Smooth muscle cell (in vitro differentiated cells): ENCODE data around the gene MYO1H. TPM values are rescaled to one million over a fixed set of nuclear protein-coding genes. Genes with fewer than 3 reads are reported as not detected.

Experiments
- DNase-seq: peaks from one replicate; lab custom pipeline; 2025; ENCODE audit not compliant: unreplicated experiment; lab: John Stamatoyannopoulos, UW
- H2AFZ ChIP-seq: fragments of 200-600 bp; sonication (generic); 2 replicates; pipeline ENCODE4 v1.6.0; 2016; ENCODE audit warnings: antibody characterized with exemption, low read depth, mild to moderate bottlenecking
- H3F3A ChIP-seq: fragments of 200-600 bp; sonication (generic); 2 replicates; pipeline ENCODE4 v1.6.0; 2017; ENCODE audit warnings: antibody characterized with exemption, low read depth
- H3K27ac ChIP-seq: fragments of 200-600 bp; sonication (generic); 2 replicates; pipeline ENCODE4 v1.5.1; 2016; ENCODE audit warnings: low read depth, mild to moderate bottlenecking
- H3K27me3 ChIP-seq: fragments of 200-600 bp; sonication (generic); 2 replicates; pipeline ENCODE4 v1.6.1; 2016; ENCODE audit warnings: low read depth, mild to moderate bottlenecking
- H3K36me3 ChIP-seq: fragments of 200-600 bp; sonication (generic); 2 replicates; pipeline ENCODE4 v1.5.1; 2016; ENCODE audit warnings: low read depth
- H3K4me1 ChIP-seq: fragments of 200-600 bp; sonication (generic); 2 replicates; pipeline ENCODE4 v1.5.1; 2016; ENCODE audit warnings: low read depth
- H3K4me2 ChIP-seq: fragments of 200-600 bp; sonication (generic); 2 replicates; pipeline ENCODE4 v1.6.0; 2016; ENCODE audit warnings: mild to moderate bottlenecking
- H3K4me3 ChIP-seq: fragments of 200-600 bp; sonication (generic); 2 replicates; pipeline ENCODE4 v1.5.1; 2016; ENCODE audit warnings: mild to moderate bottlenecking
- H3K79me2 ChIP-seq: fragments of 200-600 bp; sonication (generic); 2 replicates; pipeline ENCODE4 v1.6.0; 2016; ENCODE audit warnings: low read depth, mild to moderate bottlenecking
- H3K9ac ChIP-seq: fragments of 200-600 bp; sonication (generic); 2 replicates; pipeline ENCODE4 v1.6.0; 2016; ENCODE audit warnings: low read depth
- H3K9me3 ChIP-seq: fragments of 200-600 bp; sonication (generic); replicated peaks from 2 replicates; pipeline ENCODE4 v1.5.1; 2016; ENCODE audit warnings: low read depth
- H4K20me1 ChIP-seq: fragments of 200-600 bp; sonication (generic); 2 replicates; pipeline ENCODE4 v1.6.0; 2016; ENCODE audit warnings: low read depth
- WGBS: methylation state at CpG from one replicate; pipeline ENCODE4 v1.1.7; 2016; ENCODE audit warnings: low lambda C conversion rate; 5-methylcytosine and 5-hydroxymethylcytosine counted together
- polyA plus RNA-seq: library from polyadenylated mRNA; unstranded; fragments of >200 nt; fragmentation: Nextera tagmentation; extraction: Ambion mirVana; gene quantifications from 2 replicates; pipeline ENCODE4 v1.2.1, GENCODE V29; 2016
- total RNA-seq: library from RNA; depleted of rRNA; stranded (reverse); fragments of >200 nt; gene quantifications from 2 replicates; pipeline ENCODE4 v1.2.3, GENCODE V29; 2014
- TF ChIP-seq, protein P1 (sequence below): fragments of 200-600 bp; sonication (generic); IDR thresholded peaks from 2 replicates; pipeline ENCODE4 v1.5.1; 2017; ENCODE audit warnings: borderline replicate concordance, mild to moderate bottlenecking, antibody characterized with exemption; ENCODE audit not compliant: insufficient read depth, poor library complexity, severe bottlenecking

Gene MYO1H
- total and polyA plus RNA-seq, 2 experiments from 2014 or later: 0.03 to 2.3 TPM

DNA sequence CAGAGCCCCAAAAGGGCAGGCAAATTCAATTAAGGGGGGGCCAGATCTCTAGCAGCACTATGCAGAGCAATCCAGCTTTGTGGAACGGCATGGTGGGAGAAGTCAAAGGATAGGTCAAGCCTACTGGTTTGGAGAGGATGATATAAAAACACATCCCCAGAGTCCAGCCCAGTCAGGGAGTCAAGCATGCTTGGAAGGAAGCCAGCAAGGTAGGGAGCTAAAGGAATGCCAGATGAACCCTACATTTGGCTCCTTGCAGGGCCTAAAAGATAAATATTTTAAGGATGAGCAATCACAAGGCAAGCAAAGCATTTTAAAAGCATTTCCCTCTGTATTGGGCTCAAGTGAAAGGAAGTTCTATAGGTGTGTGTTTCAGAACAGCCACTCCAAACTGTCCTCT is 108.0 kb downstream of the MYO1H start:
- Histone ChIP-seq H3K9me3 (no peaks in the 10 kb centered on the region), H3F3A (peaks cover 20% of the 10 kb centered on the region), H3K4me3 (no peak overlapping the region), H3K27me3 (no peaks in the 10 kb centered on the region), H3K27ac (no peak overlapping the region), H3K4me2 (no peak overlapping the region), H4K20me1 (peaks cover 15% of the 10 kb centered on the region), H3K36me3 (peaks cover 23% of the 10 kb centered on the region), H3K9ac (no peak overlapping the region), H2AFZ (no peak overlapping the region), H3K4me1 (peaks cover 28% of the 10 kb centered on the region), H3K79me2 (peaks cover 95% of the 10 kb centered on the region)
- DNase-seq: no peak
- WGBS: 100% methylated on average over 1 of the region's 1 CpG
- TF ChIP-seq, protein P1, sequence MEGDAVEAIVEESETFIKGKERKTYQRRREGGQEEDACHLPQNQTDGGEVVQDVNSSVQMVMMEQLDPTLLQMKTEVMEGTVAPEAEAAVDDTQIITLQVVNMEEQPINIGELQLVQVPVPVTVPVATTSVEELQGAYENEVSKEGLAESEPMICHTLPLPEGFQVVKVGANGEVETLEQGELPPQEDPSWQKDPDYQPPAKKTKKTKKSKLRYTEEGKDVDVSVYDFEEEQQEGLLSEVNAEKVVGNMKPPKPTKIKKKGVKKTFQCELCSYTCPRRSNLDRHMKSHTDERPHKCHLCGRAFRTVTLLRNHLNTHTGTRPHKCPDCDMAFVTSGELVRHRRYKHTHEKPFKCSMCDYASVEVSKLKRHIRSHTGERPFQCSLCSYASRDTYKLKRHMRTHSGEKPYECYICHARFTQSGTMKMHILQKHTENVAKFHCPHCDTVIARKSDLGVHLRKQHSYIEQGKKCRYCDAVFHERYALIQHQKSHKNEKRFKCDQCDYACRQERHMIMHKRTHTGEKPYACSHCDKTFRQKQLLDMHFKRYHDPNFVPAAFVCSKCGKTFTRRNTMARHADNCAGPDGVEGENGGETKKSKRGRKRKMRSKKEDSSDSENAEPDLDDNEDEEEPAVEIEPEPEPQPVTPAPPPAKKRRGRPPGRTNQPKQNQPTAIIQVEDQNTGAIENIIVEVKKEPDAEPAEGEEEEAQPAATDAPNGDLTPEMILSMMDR: no peak

- Histone ChIP-seq H3K27me3 (no peaks in the 10 kb centered on the region), H3K4me2 (peak overlapping the region; percentile 55), H3K36me3 (peaks cover 19% of the 10 kb centered on the region), H3F3A (peaks cover 42% of the 10 kb centered on the region), H3K4me1 (peaks cover 50% of the 10 kb centered on the region), H3K27ac (peak overlapping the region; percentile 96), H3K9ac (peak overlapping the region; percentile 81), H2AFZ (no peak overlapping the region), H3K79me2 (peaks cover 86% of the 10 kb centered on the region), H3K9me3 (no peaks in the 10 kb centered on the region), H3K4me3 (no peak overlapping the region), H4K20me1 (no peaks in the 10 kb centered on the region)
- DNase-seq: no peak
- TF ChIP-seq, protein P1: no peak
- 44% methylated on average over 4 of the region's 4 CpGs for WGBS
These were observed 110.4 kb downstream of the MYO1H start for GRCh38 chr12:109458086-109458485.

GRCh38 chr12:109458771-109459208 is 111.1 kb downstream of the MYO1H start:
- 38% methylated on average over 6 of the region's 6 CpGs for WGBS
- DNase-seq: no peak
- Histone ChIP-seq H3K36me3 (peaks cover 13% of the 10 kb centered on the region), H3K27ac (peak overlapping the region; percentile 96), H3K9ac (peak overlapping the region; percentile 81), H3K27me3 (no peaks in the 10 kb centered on the region), H2AFZ (no peak overlapping the region), H3K9me3 (no peaks in the 10 kb centered on the region), H3K4me3 (no peak overlapping the region), H3K4me1 (peaks cover 57% of the 10 kb centered on the region), H3F3A (peaks cover 47% of the 10 kb centered on the region), H3K4me2 (peak overlapping the region; percentile 55), H3K79me2 (peaks cover 79% of the 10 kb centered on the region), H4K20me1 (no peaks in the 10 kb centered on the region)
- TF ChIP-seq, protein P1: no peak

DNA sequence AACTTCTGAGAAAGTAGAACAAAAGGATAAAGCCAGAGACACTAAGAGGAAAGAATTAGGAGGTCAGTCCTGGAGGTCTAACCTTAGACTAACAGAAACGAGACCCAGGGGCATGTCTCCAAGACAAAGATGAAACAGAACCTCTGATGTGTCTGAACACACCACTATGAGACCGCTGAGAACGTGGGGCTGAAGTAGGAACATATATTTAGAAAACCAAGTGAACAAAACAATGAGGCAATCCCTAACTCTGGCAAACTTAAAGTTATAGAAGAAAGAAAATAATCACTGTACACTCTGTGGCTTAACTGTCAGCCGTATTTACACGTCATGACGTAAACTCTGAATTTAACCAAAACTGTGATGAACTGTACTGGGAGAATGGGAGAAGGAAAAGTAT is 111.5 kb downstream of the MYO1H start:
- Histone ChIP-seq H3K9me3 (no peaks in the 10 kb centered on the region), H3K9ac (peak overlapping the region; percentile 81), H3K79me2 (peaks cover 79% of the 10 kb centered on the region), H4K20me1 (no peaks in the 10 kb centered on the region), H3K4me2 (peak overlapping the region; percentile 55), H3K4me3 (no peak overlapping the region), H2AFZ (no peak overlapping the region), H3K36me3 (peaks cover 9% of the 10 kb centered on the region), H3K27me3 (no peaks in the 10 kb centered on the region), H3F3A (peaks cover 52% of the 10 kb centered on the region), H3K27ac (peak overlapping the region; percentile 96), H3K4me1 (peaks cover 62% of the 10 kb centered on the region)
- TF ChIP-seq, protein P1: no peak
- no peak for DNase-seq
- WGBS: 22% methylated on average over 6 of the region's 6 CpGs
